Globus pallidus (tissue), 1 donor: Measurements from ENCODE around the gene DDX51.
"Not testable (repeated sequence)": the region's sequence is repeated elsewhere in the genome, so short reads cannot be mapped to it uniquely, and the experiment has no call there.

Source experiments
- DNase-seq: peaks from one replicate; pipeline ENCODE4 v3.0.0-alpha.2; 2015; ENCODE audit warnings: low spot score

The DDX51 gene

GRCh38 chr12:132153501-132154340, 9.6 kb upstream of the DDX51 start:
- DNase-seq = peak; percentile 30

DNA sequence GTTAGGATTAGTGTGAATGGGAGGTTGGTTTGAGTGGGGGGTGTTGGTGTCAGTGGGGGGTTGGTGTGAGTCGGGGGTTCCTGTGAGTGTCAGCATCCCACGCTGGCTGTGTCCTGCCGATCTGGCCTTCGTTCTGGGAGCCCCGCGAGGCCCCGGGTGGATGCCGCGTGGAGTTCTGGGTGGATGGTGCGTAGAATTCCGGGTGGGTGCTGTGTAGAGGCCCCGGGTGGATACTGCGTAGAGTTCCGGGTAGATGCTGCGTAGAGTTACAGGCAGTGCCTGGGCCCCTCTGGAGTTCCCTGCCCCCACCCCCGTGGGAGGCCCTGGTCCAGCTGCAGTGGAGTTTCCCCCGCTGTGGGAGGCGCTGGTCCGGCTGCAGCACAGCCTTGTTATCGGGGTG, 8.8 kb upstream of the DDX51 start:
- no peak for DNase-seq

GRCh38 chr12:132152411-132152821, 8.3 kb upstream of the DDX51 start:
- DNase-seq = no peak

- DNase-seq = no peak
These were observed 7.8 kb upstream of the DDX51 start for GRCh38 chr12:132151766-132152410.

DNA sequence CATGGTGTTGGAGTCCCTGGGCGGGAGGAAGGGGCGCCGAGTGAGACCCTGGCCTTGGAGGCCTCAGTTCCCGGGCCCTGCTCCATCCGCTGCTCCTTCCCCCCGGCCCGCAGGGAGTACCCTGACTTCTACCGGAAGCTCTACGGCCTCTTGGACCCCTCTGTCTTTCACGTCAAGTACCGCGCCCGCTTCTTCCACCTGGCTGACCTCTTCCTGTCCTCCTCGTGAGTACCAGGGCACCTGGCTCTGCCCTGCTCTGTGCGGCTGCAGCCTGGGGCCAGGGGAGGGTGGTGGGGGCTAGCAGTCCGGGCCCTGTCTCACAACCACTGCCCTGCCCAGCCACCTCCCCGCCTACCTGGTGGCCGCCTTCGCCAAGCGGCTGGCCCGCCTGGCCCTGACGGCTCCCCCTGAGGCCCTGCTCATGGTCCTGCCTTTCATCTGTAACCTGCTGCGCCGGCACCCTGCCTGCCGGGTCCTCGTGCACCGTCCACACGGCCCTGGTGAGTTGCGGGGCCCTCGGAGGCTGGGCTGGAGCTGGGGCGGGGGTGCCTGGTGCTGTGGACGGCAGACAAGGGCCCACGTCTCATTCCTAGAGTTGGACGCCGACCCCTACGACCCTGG, 7.1 kb upstream of the DDX51 start:
- DNase-seq = no peak

DNA sequence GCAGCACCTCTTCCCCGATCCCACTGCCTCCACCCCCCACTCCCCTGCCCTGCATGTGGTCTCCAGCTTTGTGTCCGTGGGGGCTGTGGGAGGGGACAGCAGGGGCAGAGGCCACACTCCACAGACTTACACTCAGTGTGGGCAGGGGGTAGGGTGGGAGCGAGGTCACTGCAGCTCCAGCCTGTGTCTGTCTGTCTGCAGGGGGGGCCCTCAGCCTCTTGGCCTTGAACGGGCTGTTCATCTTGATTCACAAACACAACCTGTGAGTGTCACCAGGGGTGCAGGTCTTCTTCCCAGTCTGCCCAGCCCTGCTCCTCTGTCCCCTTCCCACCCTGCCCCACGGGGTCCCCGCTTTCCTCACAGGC, 6.6 kb upstream of the DDX51 start:
- no peak for DNase-seq

GRCh38 chr12:132149526-132149925, 5.4 kb upstream of the DDX51 start:
- DNase-seq = not testable (repeated sequence)

DNA sequence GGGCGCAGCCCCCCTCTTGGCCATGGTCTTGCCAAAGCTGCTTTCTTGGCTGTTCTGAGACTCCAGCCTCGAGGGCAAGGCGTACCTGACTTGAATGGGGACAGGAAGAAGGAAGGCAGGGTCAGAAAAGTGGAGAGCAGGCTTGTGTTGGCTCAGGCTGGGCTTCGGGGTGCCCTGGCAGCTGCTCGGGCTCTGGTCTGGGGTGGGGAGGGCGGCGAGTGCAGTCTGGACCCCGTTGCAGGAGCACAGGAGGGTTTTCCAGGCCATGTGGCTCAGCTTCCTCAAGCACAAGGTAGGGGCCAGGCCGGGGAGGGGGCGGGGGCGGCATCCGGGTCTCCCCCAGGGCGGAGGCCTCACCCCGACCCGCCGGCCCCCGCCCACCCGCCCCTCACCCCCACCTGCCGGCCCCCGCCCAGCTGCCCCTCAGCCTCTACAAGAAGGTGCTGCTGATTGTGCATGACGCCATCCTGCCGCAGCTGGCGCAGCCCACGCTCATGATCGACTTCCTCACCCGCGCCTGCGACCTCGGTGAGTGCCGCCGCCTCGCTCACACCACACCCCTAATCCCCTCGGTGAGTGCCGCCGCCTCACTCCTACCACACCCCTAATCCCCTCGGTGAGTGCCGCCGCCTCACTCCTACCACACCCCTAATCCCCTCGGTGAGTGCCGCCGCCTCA, 4.4 kb upstream of the DDX51 start:
- no peak for DNase-seq

DNA sequence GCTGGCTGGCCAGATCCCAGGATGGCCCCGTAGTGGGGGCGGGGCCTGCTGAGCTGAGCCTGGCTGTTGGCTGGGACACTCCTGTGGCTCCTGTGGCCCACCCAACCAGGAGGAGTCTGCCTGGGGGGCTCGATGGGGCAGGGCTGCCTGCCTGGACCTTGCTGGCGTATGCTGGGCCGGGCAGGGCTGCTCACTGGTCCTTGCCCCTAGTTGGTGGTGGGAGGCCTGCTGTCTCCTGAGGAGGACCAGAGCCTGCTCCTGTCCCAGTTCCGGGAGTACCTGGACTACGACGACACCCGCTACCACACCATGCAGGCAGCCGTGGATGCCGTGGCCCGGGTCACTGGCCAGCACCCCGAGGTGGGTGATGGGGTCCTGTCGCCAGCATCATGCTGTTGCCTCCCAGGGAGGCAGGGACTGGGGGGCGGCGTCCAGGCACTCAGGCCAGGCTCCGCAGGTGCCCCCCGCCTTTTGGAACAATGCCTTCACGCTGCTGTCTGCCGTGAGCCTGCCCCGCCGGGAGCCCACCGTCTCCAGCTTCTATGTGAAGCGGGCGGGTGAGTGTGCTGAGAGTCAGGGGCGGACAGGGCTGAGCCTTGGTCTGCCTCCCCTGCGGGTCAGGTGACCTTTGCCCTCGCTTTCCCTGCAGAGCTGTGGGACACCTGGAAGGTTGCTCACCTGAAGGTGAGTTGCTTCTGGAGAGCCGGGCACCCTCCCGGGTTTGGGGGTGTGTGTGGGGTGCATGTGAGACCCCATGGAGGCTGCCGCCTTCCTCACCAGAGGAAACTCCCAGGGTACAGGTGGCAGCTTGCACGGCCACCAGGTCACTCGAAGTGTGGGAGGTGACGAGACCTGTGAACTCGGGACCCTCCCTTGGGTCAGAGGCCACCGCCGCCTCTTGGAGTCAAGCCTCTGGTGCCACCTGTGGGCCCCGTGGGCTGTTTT, 3.6 kb upstream of the DDX51 start:
- DNase-seq = no peak

- DNase-seq = no peak
These were observed 2.8 kb upstream of the DDX51 start for GRCh38 chr12:132146772-132147422.

GRCh38 chr12:132146098-132146497, 2.0 kb upstream of the DDX51 start:
- DNase-seq = no peak

DNA sequence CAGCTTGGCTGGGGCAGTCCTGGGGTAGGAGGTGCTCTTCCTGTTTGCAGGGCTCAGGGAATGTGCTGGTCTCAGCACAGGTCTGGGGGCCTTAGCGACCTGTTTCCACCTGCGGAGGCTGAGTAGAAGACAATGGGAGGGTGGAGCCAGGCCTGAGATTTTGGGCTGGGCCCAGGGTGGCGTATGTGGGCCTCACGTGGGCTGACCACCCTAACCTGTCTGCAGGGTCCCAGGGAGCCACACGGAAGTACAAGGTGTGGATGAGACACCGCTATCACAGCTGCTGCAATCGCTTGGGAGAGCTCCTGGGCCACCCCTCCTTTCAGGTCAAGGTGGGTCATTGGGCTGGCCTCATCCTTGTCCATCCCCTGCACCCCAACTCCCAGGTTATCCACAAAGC, 1.2 kb upstream of the DDX51 start:
- DNase-seq = no peak

- no peak for DNase-seq
These were observed 670 bp upstream of the DDX51 start for GRCh38 chr12:132144810-132145168.

DNA sequence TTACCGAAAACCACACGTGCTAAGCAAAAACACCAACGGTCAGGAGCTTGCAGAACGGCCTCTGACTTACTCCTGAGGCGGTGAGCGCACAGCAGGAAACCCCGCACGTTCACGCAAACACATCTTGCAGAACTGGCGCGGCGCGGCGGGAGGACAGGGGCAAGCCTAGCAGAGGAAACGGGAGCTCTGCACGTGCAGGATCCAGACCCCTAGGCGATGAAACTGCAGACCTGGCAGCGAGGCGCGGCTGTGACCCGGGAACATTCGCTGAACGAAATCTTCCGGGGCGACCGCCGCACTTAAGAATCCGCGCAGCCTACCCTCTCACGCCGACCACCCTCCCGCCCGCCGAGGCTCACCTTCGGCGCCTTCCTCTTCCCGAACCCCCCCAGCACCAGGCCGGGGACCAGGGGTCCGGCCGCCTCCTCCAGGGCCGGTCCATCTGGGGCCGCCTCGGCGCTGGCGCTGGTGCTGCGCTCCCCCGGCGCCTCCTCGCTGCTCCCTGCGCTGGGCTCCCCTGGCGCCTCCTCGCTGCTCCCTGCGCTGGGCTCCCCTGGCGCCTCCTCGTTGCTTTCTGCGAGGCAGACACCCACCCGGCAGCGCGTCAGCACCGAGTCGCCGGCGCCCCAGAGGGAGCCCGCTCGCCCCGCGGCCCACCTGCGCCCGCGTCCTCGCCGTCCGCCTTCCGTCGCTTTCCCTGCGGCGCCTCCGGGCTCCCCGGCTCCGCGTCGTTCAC, 615 bp downstream of the DDX51 start:
- no peak for DNase-seq

DNA sequence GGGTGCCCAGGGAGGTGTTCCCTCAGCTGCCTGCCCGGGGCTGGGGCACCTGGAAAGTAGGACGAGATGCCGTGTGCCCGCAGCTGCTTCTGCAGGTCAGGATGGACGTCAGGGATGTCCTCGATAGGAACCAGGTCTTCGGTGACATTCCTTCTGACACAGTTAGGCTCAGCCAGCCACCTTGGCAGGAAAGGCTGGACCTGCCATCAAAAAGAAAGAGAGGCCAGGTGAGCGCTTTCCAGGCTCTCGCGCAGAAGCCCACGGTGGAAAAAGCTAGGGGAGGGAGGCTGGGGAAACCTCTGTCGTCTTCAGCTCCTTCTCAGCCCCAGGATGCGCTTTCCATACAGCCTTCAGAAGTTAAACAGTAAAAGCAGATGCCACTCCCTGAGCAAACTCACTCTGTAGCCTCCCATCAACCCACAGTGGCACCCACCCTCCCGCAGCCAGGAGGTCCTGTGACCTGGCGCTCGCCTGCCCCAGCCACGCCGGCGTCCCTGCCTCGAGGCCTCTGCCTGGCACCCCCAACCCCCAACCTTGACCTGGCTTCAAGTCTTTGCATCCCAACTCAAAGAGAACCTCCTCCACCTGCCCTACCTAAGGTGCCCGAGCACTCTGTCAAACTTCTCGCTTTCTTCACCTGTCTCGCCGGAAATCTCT, 1.3 kb downstream of the DDX51 start:
- no peak for DNase-seq

DNA sequence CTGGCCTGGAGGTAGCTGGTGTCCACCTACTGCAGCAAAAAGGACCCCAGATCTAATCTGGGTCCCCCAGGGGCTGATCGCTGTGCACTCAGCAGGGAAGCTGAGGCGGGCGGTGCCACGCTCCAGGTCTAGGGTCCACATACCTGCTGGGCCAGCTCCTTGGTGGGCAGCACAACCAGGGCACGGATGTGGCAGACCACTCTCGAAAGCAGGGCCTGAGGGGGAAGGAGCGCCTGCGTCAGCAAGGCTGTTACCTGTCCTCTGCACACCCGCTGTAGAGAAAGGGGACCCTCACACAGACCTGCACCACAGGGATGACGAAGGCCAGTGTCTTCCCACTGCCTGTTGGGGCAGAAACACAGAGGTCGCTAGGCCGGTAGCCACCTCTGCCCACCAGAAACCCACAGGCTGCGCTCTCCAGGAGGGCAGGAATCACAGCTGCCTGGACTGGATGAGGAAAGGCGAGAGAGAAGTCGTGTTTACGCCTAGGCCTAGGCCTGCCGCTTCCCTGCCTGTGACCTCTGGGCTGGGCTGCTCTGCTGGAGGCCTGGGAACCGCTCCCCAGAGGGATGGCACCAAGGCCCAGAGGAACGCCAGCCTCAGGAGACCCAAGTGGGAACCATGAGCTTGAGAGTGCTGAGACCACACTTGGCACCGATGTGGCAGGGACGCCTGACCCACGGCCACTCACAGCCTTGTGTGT, 2.0 kb downstream of the DDX51 start:
- DNase-seq = no peak

DNA sequence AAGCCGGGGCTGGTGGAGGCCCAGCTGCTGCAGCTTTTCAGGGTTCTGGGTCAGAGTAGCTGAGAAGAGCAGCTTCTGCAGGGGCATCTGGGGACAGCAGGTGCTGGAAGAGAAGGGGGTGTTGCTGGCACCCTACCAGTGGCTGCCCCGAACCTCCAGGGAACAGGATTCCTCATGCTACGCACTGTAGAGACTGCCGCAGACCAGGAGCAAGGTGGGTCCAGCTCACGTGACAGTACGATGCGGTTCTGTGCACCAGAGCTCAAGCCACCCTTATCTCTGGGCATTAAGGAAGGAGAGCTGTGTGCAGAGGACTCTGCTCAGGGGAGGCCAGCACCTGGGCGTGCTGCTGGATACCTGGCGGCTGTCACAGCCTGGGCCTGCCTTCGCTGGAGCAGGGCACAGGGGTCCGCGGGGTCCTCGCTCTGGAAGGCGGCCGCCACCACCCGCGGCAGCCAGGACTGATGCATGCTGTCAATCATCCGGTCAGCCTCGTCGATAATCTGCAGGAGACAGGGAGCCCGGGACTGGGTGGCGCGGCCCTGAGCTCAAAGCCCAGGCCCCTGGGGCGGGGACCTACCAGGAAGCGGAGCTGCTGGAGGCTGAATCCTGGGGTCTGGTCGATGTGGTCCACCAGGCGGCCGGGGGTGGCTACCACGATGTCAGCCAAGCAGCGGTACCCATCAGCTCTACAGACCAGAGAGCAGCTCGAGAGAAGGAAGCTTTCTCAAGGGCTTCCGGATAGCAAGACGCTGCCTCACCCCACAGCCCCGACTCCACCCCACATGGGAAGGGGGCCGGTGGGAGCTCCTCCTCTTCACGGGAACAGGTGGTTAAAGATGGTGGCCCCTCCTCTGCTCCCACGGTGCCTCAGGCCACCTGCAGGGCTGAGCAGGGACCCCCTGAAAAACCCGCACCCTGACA, 2.9 kb downstream of the DDX51 start:
- no peak for DNase-seq

GRCh38 chr12:132140501-132140900, 3.6 kb downstream of the DDX51 start:
- DNase-seq = no peak
